NCI-H1436 treated with DMSO at 0.1 percent for 48 hours (cell line): ENCODE measurements around the gene C4orf50.

ENCODE experiments used
- DNase-seq: peaks from one replicate; lab custom pipeline; 2025; lab: John Stamatoyannopoulos, UW

The C4orf50 gene

DNA sequence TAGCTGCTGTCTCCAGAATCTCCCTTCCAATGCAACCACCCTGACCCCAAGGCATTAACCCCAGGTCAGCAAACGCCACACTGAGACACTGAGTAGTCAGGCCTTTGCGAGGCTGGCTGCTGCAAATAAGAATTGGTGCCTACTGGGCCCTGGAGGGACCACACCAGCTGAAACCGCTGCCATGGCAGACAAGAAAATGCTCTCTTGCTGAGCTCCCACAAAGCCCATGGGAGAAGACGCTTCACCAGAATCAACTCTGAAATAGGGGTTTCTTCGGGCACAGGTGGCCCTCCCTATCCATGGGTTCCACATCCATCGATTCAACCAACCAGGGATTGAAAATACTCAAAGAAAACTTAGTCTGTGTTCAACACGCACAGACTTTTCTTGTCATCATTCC, 98.7 kb downstream of the C4orf50 start:
- no peak for DNase-seq

DNA sequence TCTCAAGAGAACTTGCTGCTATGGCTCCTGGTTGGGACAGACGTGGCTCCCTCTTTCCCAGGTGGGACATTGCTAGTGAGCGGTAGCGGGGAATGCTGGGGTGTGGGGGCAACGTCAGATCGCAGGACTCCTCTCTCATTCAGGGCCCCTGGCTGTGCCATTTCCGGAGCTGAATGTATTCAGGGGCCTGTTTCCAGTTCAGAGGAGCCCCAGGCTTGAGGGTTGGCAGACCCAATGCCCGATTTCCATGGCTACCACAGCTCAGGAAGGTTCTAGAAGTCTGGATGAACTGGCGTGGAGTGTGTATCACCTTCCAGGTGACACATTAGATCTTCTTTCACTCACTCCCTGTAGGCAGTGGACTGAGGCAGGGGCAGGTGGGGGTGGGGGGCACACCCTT, 99.2 kb downstream of the C4orf50 start:
- DNase-seq: no peak

- DNase-seq: no peak
These were observed 99.8 kb downstream of the C4orf50 start for GRCh38 chr4:5918331-5918985.

GRCh38 chr4:5917672-5918071, 100.6 kb downstream of the C4orf50 start:
- DNase-seq: no peak

DNA sequence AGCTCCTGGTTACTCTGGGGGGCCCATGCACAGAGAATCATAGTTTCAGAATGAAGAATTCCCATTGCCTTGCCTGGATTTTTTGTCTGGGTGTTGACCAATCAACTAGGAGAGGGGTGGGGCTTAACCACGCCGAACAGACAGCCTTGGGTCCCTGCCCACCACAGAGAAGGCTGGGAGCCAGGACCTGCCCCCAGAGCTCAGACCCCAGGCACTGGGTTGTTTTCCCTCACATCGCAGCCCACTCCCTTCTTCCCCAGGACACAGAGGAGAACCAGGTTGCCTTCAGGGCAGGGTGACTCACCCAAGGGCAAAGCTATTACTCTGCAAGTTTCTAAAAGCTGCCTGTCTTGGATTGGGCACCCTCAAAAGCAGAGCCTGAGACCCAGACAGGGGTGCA, 102.0 kb downstream of the C4orf50 start:
- no peak for DNase-seq

GRCh38 chr4:5913454-5913853, 104.8 kb downstream of the C4orf50 start:
- no peak for DNase-seq

DNA sequence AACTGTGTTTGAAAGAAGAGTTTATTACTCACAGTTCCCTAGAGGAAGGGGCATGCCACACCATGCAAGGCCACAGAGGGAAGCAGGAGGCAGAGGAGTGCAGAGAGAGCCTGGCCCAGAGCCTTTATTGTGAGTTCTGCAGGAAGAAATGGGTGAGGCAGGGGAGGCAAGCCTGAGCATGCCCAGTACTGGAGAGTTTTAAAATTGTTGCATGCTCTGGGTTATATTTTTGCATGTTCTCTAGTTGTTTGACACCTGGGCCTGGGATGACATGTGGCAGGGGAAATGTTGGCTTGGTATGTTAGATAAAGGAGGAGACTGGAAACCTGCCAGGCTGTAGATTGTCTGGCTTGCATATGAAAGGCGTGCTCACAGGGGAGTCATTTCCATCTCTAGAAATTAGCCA, 105.6 kb downstream of the C4orf50 start:
- DNase-seq: no peak

DNA sequence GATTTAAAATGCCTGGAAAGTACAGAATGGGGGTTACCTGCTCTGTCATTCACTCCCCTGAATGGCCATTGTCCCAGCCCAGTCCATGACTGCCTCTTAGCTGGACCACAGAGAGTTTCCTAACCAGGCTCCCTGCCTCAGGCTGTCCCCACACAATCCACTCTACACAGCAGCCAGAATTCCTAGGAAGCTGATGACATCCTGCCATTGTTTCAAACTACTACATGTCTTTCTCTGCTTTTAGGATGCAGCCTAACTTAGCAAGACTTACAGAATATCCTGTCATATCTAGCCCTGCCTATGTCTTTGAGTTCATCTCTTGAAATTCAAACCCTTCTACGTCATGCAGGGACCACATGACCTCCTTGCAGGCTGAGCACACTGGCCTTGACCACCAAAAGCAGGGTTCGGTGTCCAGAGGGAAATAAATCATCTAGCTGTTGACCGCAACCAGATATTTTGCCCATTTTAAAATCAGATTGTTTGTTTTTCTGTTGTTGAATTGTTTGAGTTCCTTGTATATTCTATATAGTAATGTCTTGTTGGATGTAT, 109.3 kb downstream of the C4orf50 start:
- DNase-seq: no peak

DNA sequence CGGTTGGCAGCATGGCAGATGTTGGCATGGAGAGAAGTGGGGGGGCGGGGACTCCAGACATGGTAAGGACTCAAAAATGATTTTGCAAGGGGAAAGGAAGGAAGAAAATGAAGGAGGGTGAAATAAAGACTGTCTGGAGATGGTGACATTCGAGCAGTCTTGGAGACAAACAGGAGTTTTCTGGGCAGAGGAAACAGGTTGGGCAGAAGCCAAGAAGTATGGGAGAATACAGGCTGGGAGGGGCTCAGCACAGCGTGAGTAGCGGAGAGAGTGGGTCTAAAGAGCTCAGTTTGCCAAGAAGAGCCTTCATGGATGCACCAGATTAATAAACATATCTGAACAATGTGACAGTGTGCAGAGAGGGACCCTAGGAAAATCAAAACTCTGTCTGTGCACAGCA, 112.0 kb downstream of the C4orf50 start:
- no peak for DNase-seq

GRCh38 chr4:5905714-5906113, 112.5 kb downstream of the C4orf50 start:
- no peak for DNase-seq

DNA sequence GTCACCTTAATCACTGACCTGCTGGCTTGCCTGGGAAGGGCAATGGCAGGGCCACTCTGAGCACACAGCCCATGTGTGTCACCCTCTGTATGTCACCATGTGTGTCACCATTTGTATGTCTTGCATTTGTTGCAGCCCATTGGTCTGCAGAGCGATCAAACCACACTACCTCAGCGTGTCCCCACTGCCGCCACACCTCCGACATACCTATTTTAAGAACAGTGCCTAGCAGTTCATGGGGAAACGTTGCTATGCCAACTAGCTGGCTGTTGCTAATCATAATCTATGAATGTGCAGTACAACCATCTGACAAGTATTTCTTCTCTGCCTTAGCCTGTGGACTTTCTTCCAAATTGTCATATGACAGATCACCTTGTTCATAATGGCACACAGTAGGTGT, 117.4 kb downstream of the C4orf50 start:
- no peak for DNase-seq

- no peak for DNase-seq
These were observed 118.3 kb downstream of the C4orf50 start for GRCh38 chr4:5899881-5900280.

DNA sequence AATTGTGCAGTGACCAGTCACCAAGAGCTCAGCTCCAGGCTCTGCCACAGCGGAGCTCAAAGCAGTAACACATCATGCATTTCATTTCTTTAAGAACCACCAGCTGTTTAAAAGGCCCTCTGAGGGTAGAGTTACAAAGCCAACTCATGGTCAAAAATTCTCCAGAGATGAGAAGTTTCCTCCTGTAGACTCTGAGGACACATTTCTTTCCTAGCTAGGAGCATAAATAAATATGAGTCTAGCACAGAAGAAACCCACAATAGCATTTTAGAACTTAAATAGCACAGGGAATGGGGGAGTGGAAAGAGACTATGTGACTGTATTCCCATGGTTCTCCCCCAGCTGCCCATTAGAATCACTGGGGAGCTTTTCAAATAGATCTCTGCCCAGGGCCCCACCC, 118.8 kb downstream of the C4orf50 start:
- DNase-seq: no peak

DNA sequence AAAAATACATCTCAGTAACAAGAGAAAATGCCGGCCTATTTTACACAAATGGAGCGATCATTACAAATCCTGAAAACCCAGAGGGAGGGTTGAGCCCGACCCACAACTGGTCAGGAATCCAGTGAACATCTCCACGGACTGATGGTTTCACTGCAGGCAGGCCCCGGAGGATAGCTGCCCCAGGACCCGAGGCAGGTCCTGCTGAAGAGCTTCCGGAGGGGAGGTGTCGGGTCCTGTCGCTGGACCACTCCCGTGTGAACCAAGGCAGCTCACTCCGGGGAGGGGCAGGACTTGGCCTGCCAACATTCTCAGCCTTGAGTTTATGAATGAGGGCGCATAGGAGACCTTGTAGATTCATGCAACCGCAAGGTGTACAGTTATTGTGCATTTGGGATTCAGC, 120.6 kb downstream of the C4orf50 start:
- no peak for DNase-seq

- DNase-seq: no peak
These were observed 122.9 kb downstream of the C4orf50 start for GRCh38 chr4:5895287-5895686.

DNA sequence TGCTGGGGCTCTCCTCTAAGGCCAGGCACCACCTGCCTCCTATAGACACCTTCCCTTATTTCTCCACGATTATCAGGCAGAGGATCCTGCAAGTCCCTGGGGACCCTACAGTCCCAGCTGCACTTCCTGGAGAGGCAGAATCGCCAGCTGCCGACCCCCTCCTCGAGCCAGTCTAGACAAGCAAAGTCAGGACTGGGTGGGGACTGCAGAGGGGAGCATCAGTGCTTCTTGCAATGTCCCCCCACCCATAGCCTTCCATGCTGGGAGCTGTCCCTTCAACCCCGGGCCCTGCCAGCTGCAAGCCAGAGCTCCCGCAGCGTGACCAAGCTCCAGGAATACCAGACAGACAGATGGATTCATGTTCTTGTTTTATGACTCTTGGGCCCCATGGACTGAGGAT, 124.0 kb downstream of the C4orf50 start:
- DNase-seq: no peak

DNA sequence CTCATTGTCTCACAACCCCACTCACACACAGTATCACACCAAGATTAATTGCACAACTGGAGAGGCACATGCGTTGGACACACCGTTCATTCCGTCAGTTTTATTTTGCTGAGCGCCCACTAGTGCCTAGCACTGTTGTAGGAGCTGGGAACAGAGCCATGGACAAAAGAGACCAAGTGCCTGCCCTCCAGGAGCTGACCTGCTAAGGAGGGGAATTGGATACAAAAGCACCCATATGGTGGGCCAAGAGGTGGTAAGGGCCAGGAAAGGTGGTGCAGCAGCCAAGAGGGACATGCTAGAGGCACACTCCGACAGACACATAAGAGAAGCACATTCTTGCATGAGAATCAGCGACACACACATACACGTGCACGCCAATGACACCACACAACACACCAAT, 124.6 kb downstream of the C4orf50 start:
- no peak for DNase-seq

GRCh38 chr4:5893004-5893580, 125.1 kb downstream of the C4orf50 start, which contains the start of gene CRMP1:
Gene CRMP1, minus strand, starts transcription at chr4:5893086. Its CDS starts 117 bp downstream, at chr4:5892969.
- no peak for DNase-seq

DNA sequence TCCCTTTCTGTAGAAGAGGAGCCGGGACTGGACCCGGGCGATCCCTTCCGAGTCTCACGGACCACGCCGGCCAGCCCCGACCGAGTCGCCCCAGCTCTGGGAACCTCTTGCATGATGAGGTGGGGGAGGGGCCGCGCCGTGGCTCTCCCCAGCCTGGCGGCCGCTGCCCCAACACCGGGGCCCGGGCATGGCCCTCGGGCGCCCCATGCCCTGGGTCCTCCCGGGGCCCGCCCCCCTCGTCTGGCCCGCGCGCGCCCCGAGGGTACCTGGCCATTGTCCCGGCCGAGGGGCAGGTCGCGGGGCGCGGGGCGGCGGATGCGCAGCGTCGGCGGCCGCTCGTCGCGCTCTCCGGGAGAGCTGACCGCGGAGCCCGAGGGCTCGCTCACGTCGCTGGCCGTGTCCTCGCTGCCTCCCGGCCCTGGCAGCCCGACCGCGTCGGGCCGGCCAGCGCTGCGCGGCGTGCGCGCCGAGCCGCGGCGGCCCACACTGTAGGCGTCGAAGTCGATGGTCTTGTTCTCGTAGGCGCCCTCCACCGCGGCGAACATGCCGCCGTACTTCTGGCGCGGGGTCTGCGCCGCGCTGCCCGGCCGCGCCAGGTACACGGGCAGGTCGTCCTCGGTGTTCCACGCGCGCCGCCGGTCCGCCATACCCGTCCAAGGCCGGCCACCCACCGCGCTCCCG, 125.8 kb downstream of the C4orf50 start:
- DNase-seq: no peak

DNA sequence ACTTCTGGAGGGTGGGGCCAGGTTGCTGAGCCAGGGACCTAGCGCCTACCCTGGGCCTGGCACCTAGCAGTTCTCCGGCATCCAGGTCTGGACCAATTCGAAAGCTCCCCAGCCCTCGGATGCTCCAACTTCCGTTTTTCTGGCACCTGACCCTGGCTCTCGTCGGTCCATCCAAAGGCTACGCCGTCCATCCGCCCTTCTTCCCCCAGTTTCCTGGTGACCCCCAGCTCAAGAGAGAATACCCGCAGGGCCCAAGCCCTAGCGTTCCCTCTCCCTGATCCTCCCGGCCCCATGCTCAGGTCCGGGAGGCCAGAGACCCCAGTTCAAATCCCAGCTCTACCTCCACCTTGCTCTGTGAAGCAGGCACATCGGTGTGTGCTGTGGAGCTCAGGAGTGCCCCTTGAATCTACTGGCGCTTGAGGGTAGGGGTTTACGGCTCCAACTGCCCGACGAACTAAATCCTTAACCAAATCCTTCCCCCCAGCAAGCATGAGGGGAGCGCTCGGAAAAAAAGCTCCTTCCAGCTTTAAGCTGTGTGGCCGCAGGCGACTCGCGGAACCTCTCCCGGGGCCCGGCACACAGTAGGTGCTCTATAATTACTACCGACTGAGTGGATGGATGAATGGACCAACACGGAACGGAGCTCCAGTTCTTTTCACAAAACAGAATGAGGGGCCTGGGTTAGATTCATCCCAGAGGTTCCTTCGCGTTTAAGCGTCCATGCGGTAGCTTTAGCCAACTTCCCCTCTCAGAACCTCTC, 126.5 kb downstream of the C4orf50 start:
- no peak for DNase-seq

- DNase-seq: peak; percentile 57
These were observed 128.0 kb downstream of the C4orf50 start for GRCh38 chr4:5890063-5890727.
